IMR-90 (cell line): ENCODE data around the gene SYVN1. TPM values are rescaled to one million over a fixed set of nuclear protein-coding genes. Genes with fewer than 3 reads are reported as not detected.

Experiments used
- ATAC-seq: fragments of 200-7000 bp; cut with Tn5 transposase; 2 replicates; pipeline ENCODE4 v1.9.1; 2020; ENCODE audit warnings: low read depth, mild to moderate bottlenecking, moderate library complexity
- BruUV-seq: library from RNA; stranded (reverse); fragments of 400-500 nt; replicated peaks from 2 replicates; lab custom pipeline; 2021; lab: Mats Ljungman, UMichigan
- CTCF ChIA-PET: fragments of 300-600 bp; formaldehyde crosslinking; extraction: SDS; loops from one replicate; lab custom pipeline; 2021; ENCODE audit warnings: antibody characterized with exemption; lab: Yijun Ruan, JAX
- POLR2A ChIA-PET: fragments of 300-600 bp; sonication (Branson Sonifier 250); formaldehyde crosslinking; loops from one replicate; lab custom pipeline; 2022; ENCODE audit warnings: antibody characterized with exemption; ENCODE audit not compliant: unreplicated experiment; lab: Charles Lee
- DNase-seq: peaks from one replicate; pipeline ENCODE4 v3.0.0; 2013
- H2AFZ ChIP-seq: replicated peaks from 2 replicates; pipeline ENCODE3; 2013; ENCODE audit warnings: low read length, mild to moderate bottlenecking; ENCODE audit not compliant: poor library complexity
- H2AK5ac ChIP-seq: 2 replicates; pipeline ENCODE4 v1.6.1; 2013; ENCODE audit warnings: low read depth, low read length, inconsistent platforms
- H2AK9ac ChIP-seq: replicated peaks from 2 replicates; pipeline ENCODE3; 2013; ENCODE audit warnings: mild to moderate bottlenecking, low read depth, low read length, moderate library complexity; ENCODE audit not compliant: poor library complexity
- H2BK120ac ChIP-seq: 2 replicates; pipeline ENCODE4 v1.6.1; 2013; ENCODE audit warnings: low read depth, low read length, inconsistent platforms
- H2BK15ac ChIP-seq: 3 replicates; pipeline ENCODE4 v1.6.1; 2013; ENCODE audit warnings: low read depth, low read length, inconsistent platforms
- H2BK20ac ChIP-seq: 2 replicates; pipeline ENCODE4 v1.6.1; 2013; ENCODE audit warnings: low read depth, mild to moderate bottlenecking, inconsistent platforms, low read length, moderate library complexity
- H2BK5ac ChIP-seq: 2 replicates; pipeline ENCODE4 v1.6.1; 2013; ENCODE audit warnings: mild to moderate bottlenecking, low read depth, low read length, inconsistent platforms; ENCODE audit not compliant: poor library complexity, severe bottlenecking
- H3K14ac ChIP-seq: replicated peaks from 2 replicates; pipeline ENCODE4 v1.6.1; 2013; ENCODE audit warnings: low read depth, low read length, inconsistent platforms
- H3K18ac ChIP-seq: 2 replicates; pipeline ENCODE4 v1.6.1; 2013; ENCODE audit warnings: low read depth, low read length, control low read depth
- H3K23ac ChIP-seq: 2 replicates; pipeline ENCODE4 v1.6.1; 2013; ENCODE audit warnings: low read depth, low read length, inconsistent platforms
- H3K27ac ChIP-seq: 2 replicates; pipeline ENCODE4 v1.5.1; 2013; ENCODE audit warnings: mild to moderate bottlenecking, control low read depth, low read length; ENCODE audit not compliant: insufficient read depth
- H3K27me3 ChIP-seq: 2 replicates; pipeline ENCODE4 v1.6.1; 2013; ENCODE audit warnings: low read length; ENCODE audit not compliant: control insufficient read depth, insufficient read depth
- H3K36me3 ChIP-seq: 2 replicates; pipeline ENCODE4 v1.6.1; 2013; ENCODE audit warnings: low read length, mixed read lengths; ENCODE audit not compliant: control insufficient read depth, insufficient read depth
- H3K4ac ChIP-seq: 2 replicates; pipeline ENCODE4 v1.6.1; 2013; ENCODE audit warnings: low read depth, low read length, inconsistent platforms
- H3K4me1 ChIP-seq: 2 replicates; pipeline ENCODE4 v1.6.1; 2013; ENCODE audit warnings: low read length, mixed read lengths; ENCODE audit not compliant: control insufficient read depth, insufficient read depth
- H3K4me2 ChIP-seq: 2 replicates; pipeline ENCODE4 v1.6.1; 2013; ENCODE audit warnings: low read depth, mild to moderate bottlenecking, control low read depth, low read length, moderate library complexity
- H3K4me3 ChIP-seq: 2 replicates; pipeline ENCODE4 v1.5.1; 2013; ENCODE audit warnings: low read depth, mild to moderate bottlenecking, control low read depth, low read length, moderate library complexity; ENCODE audit not compliant: insufficient read depth
- H3K56ac ChIP-seq: 2 replicates; pipeline ENCODE4 v1.6.1; 2013; ENCODE audit warnings: low read length, inconsistent platforms; ENCODE audit not compliant: insufficient read depth; ENCODE audit errors: extremely low read depth
- H3K79me1 ChIP-seq, 2 experiments: 2 replicates each; pipeline ENCODE4 v1.6.1; 2013; ENCODE audit warnings: low read length in 2 of 2, inconsistent platforms in 1 of 2, low read depth in 1 of 2
- H3K9ac ChIP-seq: 2 replicates; pipeline ENCODE4 v1.6.1; 2013; ENCODE audit warnings: low read depth, low read length, control low read depth
- H3K9me1 ChIP-seq: 2 replicates; pipeline ENCODE4 v1.6.1; 2013; ENCODE audit warnings: low read length, inconsistent platforms; ENCODE audit not compliant: insufficient read depth
- H3K9me3 ChIP-seq: 2 replicates; pipeline ENCODE4 v1.6.1; 2013; ENCODE audit warnings: low read length; ENCODE audit not compliant: control insufficient read depth, insufficient read depth
- H4K20me1 ChIP-seq: 2 replicates; pipeline ENCODE4 v1.6.1; 2013; ENCODE audit warnings: low read length, inconsistent platforms; ENCODE audit not compliant: insufficient read depth
- H4K5ac ChIP-seq: 2 replicates; pipeline ENCODE4 v1.6.1; 2013; ENCODE audit warnings: mild to moderate bottlenecking, low read depth, low read length, control low read depth
- H4K8ac ChIP-seq, 2 experiments: 2 replicates each; pipeline ENCODE4 v1.6.1; 2013; ENCODE audit warnings: low read depth in 2 of 2, low read length in 2 of 2, control low read depth in 1 of 2, inconsistent platforms in 1 of 2
- H4K91ac ChIP-seq: 2 replicates; pipeline ENCODE4 v1.6.1; 2013; ENCODE audit warnings: low read depth, low read length, inconsistent platforms; ENCODE audit not compliant: insufficient read depth
- CEBPB ChIP-seq: IDR thresholded peaks from 2 replicates; pipeline ENCODE4 v1.6.1; 2012; ENCODE audit warnings: low read depth, low read length, improper control_type of control experiment
- CHD1 ChIP-seq: IDR thresholded peaks from 2 replicates; pipeline ENCODE4 v1.6.1; 2012; ENCODE audit warnings: low read depth, low read length, improper control_type of control experiment
- CTCF ChIP-seq: conservative IDR thresholded peaks from 2 replicates; pipeline ENCODE4 v1.5.1; 2012; ENCODE audit warnings: mild to moderate bottlenecking, low read depth, low read length, improper control_type of control experiment
- ELK1 ChIP-seq: fragments of 150-350 bp; IDR thresholded peaks from 2 replicates; pipeline ENCODE4 v1.6.1; 2016; ENCODE audit warnings: low read depth, mild to moderate bottlenecking, low read length, moderate library complexity, borderline replicate concordance
- FOS ChIP-seq: fragments of 150-350 bp; IDR thresholded peaks from 2 replicates; pipeline ENCODE4 v1.6.1; 2016; ENCODE audit warnings: low read depth, low read length
- MAZ ChIP-seq: IDR thresholded peaks from 2 replicates; pipeline ENCODE4 v1.6.1; 2012; ENCODE audit warnings: low read depth, mild to moderate bottlenecking, low read length, improper control_type of control experiment, moderate library complexity, borderline replicate concordance
- MXI1 ChIP-seq: IDR thresholded peaks from 2 replicates; pipeline ENCODE4 v1.6.1; 2012; ENCODE audit warnings: low read depth, mild to moderate bottlenecking, low read length, moderate library complexity, borderline replicate concordance
- NFE2L2 ChIP-seq: fragments of 150-350 bp; IDR thresholded peaks from 2 replicates; pipeline ENCODE4 v1.6.1; 2016; ENCODE audit warnings: low read depth, mild to moderate bottlenecking, low read length
- POLR2A ChIP-seq: IDR thresholded peaks from 2 replicates; pipeline ENCODE4 v1.6.1; 2012; ENCODE audit warnings: mild to moderate bottlenecking, low read depth, low read length
- RAD21 ChIP-seq: IDR thresholded peaks from 2 replicates; pipeline ENCODE4 v1.6.1; 2012; ENCODE audit warnings: low read length, improper control_type of control experiment
- RCOR1 ChIP-seq: IDR thresholded peaks from 2 replicates; pipeline ENCODE4 v1.6.1; 2012; ENCODE audit warnings: mild to moderate bottlenecking, low read length, improper control_type of control experiment; ENCODE audit not compliant: insufficient replicate concordance
- RFX5 ChIP-seq: IDR thresholded peaks from 2 replicates; pipeline ENCODE4 v1.8.0; 2012; ENCODE audit warnings: low read depth, mild to moderate bottlenecking, low read length, moderate library complexity
- SMC3 ChIP-seq: fragments of 150-350 bp; IDR thresholded peaks from 2 replicates; pipeline ENCODE4 v1.6.1; 2016; ENCODE audit warnings: low read depth, mild to moderate bottlenecking, antibody characterized with exemption, low read length, moderate library complexity
- WGBS, 2 experiments: methylation state at CpG; one replicate each; pipeline versions ENCODE4 v1.1.5 to v1.1.7; 2013; ENCODE audit warnings: missing lambda C conversion rate in 2 of 2; ENCODE audit not compliant: insufficient read length in 1 of 2; ENCODE audit errors: extremely low coverage in 2 of 2; 5-methylcytosine and 5-hydroxymethylcytosine counted together
- dilution Hi-C: fragments of 300-500 bp; cut with HindIII; formaldehyde crosslinking; loops from one replicate; pipeline ENCODE4 v1.14.3; 2018; ENCODE audit warnings: low sequenced_read_pairs; ENCODE audit not compliant: unreplicated experiment
- in situ Hi-C: fragments of 300-500 bp; cut with MboI; formaldehyde crosslinking; loops from 3 replicates; pipeline ENCODE4 v1.14.3; 2019; ENCODE audit warnings: low sequenced_read_pairs, inconsistent platforms, mixed read lengths
- intact Hi-C: fragments of 100-400 bp; cut with micrococcal nuclease; formaldehyde crosslinking; loops from 2 replicates; pipeline ENCODE4 v1.10.0; 2022
- polyA plus RNA-seq, 3 experiments: library from polyadenylated mRNA; depleted of rRNA; stranded (reverse); fragments of >200 nt; gene quantifications; 2 replicates each; pipeline ENCODE4 v1.2.3, GENCODE V29; 2012; ENCODE audit warnings: low replicate concordance in 1 of 3
- total RNA-seq: library from RNA; depleted of rRNA; stranded (reverse); fragments of >200 nt; gene quantifications from 2 replicates; pipeline ENCODE4 v1.2.3, GENCODE V29; 2012

SYVN1 gene
- total and polyA plus RNA-seq, 2 of the 4 experiments (the other 2 are of a cell fraction): 9.5 to 52.9 TPM

- Histone ChIP-seq H3K23ac (no peak overlapping the region), H2BK5ac (no peak overlapping the region), H4K5ac (no peak overlapping the region), H2BK120ac (no peak overlapping the region), H4K20me1 (peaks cover 3% of the 10 kb centered on the region; the same call in 1 of the 2 replicates), H3K9me1 (peaks cover 7% of the 10 kb centered on the region; the same call in 1 of the 2 replicates), H2BK15ac (no peak overlapping the region), H3K18ac (no peak overlapping the region), H3K4me1 (no peaks in the 10 kb centered on the region), H2AK9ac (no peak overlapping the region), H4K91ac (no peak overlapping the region), H3K27ac (no peak overlapping the region), H3K27me3 (no peaks in the 10 kb centered on the region), H2AFZ (no peak overlapping the region), H3K4me2 (peak overlapping the region; percentile 32; the same call in 1 of the 2 replicates), H3K14ac (no peak overlapping the region), H3K9me3 (no peaks in the 10 kb centered on the region), H3K36me3 (0 out of 2 replicates have a peak, but pooled peaks cover 2% of the 10 kb centered on the region), H3K4ac (no peak overlapping the region), H3K9ac (no peak overlapping the region), H2BK20ac (no peak overlapping the region), H3K79me1 (peaks cover 10 to 29% of the 10 kb centered on the region in 2 experiments), H4K8ac (no peak overlapping the region; a peak in 1 of 4 replicates), H2AK5ac (no peak overlapping the region), H3K4me3 (peak overlapping the region; percentile 41), H3K56ac (no peak overlapping the region)
- ATAC-seq: no peak
- no TSS peak for BruUV-seq
- intact Hi-C loops: loop anchor here (1.0 to 5.0 kb wide), 2 partner anchors 13 to 180 kb away; partner anchors contain the start of genes ATG2A, CDCA5 and ZFPL1
- no peak for DNase-seq
- WGBS, 2 experiments: no CpG with 5 or more reads among the region's 8 CpGs
- TF ChIP-seq RFX5: no peak
- no peak for TF ChIP-seq RAD21
- no peak for TF ChIP-seq CTCF
- no peak for TF ChIP-seq MXI1
- TF ChIP-seq FOS: no peak
- no peak for TF ChIP-seq CEBPB
- TF ChIP-seq MAZ: no peak
- TF ChIP-seq POLR2A: no peak
- TF ChIP-seq RCOR1: no peak
- TF ChIP-seq NFE2L2: no peak
- no peak for TF ChIP-seq SMC3
- no peak for TF ChIP-seq ELK1
- no peak for TF ChIP-seq CHD1
- CTCF ChIA-PET: interaction anchor here (3.9 kb wide), 1 partner anchor 15 kb away, joined by 15 read pairs; the partner anchor contains the start of gene TM7SF2
- POLR2A ChIA-PET: interaction anchor here (0.8 kb wide), 1 partner anchor 11 kb away, joined by 4 read pairs; no protein-coding TSS in a partner anchor
- dilution Hi-C loops: no loop called here
- in situ Hi-C loops: no loop called here
Measured at GRCh38 chr11:65096926-65097325, 37.4 kb downstream of the SYVN1 start.
